ENCODE measurements around the gene AP1S3.

Gene AP1S3

DNA sequence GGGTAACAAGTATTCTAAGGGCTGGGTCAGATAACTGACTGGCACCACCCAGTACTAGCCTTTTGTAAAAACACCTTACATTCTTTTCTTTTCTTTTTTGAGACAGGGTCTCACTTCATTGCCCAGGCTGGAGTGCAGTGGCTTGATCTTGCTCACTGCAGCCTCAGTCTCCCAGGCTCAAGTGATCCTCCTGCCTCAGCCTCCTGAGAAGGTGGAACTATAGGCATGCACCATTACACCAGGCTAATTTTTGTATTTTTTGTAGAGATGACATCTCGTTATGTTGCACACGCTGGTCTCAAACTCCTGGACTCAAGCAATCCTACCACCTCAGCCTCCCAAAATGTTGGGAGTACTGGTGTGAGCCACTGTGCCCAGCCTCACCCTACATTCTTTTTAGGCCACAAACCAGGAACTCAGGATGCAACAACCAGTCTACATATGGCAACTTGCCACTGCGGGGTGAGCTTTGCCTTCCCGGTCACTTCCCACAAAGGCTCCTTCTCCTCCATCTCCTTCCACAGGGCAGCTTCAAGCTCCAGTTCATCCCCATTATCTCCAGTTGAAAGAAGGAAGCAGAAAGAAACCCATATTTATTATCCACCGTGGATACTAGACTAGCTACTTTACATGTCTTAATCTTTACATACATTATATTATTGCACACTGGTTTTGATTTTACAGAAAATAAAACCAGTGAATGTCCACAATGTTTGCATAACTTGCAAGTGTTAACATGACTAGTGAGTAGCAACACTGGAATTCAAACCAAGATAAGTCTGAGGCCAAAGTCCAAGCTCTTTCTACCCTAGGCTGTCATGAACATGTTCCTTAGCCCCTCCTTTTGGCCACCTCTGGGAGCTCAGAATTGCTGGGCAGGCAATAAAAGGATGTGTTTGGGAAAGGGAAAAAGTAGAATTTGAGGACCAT, 23.7 kb upstream of the AP1S3 start:
- TF ChIP-seq, protein P1, sequence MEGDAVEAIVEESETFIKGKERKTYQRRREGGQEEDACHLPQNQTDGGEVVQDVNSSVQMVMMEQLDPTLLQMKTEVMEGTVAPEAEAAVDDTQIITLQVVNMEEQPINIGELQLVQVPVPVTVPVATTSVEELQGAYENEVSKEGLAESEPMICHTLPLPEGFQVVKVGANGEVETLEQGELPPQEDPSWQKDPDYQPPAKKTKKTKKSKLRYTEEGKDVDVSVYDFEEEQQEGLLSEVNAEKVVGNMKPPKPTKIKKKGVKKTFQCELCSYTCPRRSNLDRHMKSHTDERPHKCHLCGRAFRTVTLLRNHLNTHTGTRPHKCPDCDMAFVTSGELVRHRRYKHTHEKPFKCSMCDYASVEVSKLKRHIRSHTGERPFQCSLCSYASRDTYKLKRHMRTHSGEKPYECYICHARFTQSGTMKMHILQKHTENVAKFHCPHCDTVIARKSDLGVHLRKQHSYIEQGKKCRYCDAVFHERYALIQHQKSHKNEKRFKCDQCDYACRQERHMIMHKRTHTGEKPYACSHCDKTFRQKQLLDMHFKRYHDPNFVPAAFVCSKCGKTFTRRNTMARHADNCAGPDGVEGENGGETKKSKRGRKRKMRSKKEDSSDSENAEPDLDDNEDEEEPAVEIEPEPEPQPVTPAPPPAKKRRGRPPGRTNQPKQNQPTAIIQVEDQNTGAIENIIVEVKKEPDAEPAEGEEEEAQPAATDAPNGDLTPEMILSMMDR (IDR thresholded peaks at IDR 0.05; ENCODE audit: extremely low read depth, missing control alignments) = no peak
- DNase-seq (ENCODE audit: low spot score) = no peak

DNA sequence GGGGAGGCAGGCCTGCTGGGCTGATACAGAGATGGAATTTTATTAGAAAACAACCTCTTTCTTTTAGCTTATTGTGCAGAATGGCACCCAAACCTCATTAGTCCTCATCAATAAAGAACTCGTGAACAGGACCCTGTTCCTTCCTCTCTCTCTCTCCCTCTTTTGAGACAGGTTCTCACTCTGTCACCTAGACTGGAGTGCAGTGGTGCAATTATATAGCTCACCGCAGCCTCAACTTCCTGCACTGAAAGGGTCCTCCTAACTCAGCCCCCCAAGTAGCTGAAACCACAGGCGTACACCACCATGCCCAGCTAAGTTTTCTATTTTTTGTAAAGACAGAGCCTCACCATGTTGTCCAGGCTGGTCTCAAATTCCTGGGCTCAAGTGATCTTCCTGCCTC, 21.7 kb upstream of the AP1S3 start:
- TF ChIP-seq, protein P1 (IDR thresholded peaks at IDR 0.05; ENCODE audit: extremely low read depth, missing control alignments) = no peak
- DNase-seq (ENCODE audit: low spot score) = no peak

- TF ChIP-seq, protein P1 (IDR thresholded peaks at IDR 0.05; ENCODE audit: extremely low read depth, missing control alignments) = no peak
- DNase-seq (ENCODE audit: low spot score) = no peak
These were observed 19.2 kb upstream of the AP1S3 start for GRCh38 chr2:223856584-223856983.

- no peak for DNase-seq (ENCODE audit: low spot score)
- TF ChIP-seq, protein P1 (IDR thresholded peaks at IDR 0.05; ENCODE audit: extremely low read depth, missing control alignments) = no peak
These were observed 18.6 kb upstream of the AP1S3 start for GRCh38 chr2:223856021-223856420.

GRCh38 chr2:223855426-223855825, 18.0 kb upstream of the AP1S3 start:
- no peak for DNase-seq (ENCODE audit: low spot score)
- TF ChIP-seq, protein P1 (IDR thresholded peaks at IDR 0.05; ENCODE audit: extremely low read depth, missing control alignments) = no peak

- TF ChIP-seq, protein P1 (IDR thresholded peaks at IDR 0.05; ENCODE audit: extremely low read depth, missing control alignments) = no peak
These were observed 17.4 kb upstream of the AP1S3 start for GRCh38 chr2:223854741-223855140.

GRCh38 chr2:223853425-223853837, 16.0 kb upstream of the AP1S3 start:
- DNase-seq (ENCODE audit: low spot score) = no peak

More at GRCh38 chr2:223854741-223855140, 17.4 kb upstream of the AP1S3 start:
- no peak for DNase-seq (ENCODE audit: low spot score)

More at GRCh38 chr2:223853425-223853837, 16.0 kb upstream of the AP1S3 start:
- TF ChIP-seq, protein P1 (IDR thresholded peaks at IDR 0.05; ENCODE audit: extremely low read depth, missing control alignments) = no peak
